Inferior parietal cortex (tissue), 1 donor: ENCODE results near the gene FOXP4.

Experiments used
- DNase-seq: peaks from one replicate; pipeline ENCODE4 v3.0.0-alpha.2; 2016; ENCODE audit errors: extremely low spot score

FOXP4 gene

DNA sequence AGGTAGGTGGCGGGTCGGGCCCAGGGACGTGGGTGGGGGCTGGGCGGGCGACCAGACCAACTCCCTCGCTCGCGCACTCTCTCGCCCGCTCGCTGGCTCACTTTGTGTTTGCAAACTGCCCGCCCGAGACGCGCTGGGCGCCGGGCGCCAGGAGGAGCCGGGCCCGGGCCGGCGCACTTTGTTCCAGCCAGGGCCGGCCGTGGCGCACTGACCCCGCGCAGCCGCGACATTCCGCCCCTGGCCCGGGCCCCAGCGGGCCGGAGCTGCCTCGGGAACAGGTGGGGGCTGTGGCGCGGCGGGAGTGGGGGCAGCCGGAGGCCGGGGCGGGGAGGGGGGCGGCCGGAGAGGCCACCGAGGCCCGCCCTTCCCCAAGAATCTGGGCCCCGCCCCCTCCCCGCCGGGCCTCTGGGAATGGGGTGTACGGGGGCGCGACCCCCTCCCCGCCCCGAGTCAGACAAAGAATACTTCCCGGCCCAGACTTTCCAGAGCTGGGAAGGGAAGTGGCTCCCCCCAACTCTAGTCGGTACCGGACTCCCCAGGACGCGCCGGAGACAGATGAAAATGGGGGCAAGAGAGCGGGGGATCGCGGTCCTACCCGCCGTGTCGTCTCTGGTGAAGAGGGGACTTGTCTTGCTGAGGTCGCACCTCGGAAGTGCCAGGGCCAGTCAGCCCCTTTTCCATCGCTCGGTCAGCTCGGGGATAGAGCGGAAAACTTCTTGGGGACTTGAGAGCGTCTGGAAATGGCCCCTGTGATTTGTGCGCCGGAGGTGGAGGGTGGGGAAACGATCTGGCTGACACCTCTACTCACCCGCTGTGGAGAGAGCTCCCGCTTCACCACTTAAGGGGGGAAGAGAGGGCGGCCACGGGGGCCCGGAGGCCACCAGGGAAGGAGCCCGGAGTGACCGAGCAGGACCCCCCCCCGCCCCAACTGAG, 951 bp downstream of the FOXP4 start:
- DNase-seq: no peak

DNA sequence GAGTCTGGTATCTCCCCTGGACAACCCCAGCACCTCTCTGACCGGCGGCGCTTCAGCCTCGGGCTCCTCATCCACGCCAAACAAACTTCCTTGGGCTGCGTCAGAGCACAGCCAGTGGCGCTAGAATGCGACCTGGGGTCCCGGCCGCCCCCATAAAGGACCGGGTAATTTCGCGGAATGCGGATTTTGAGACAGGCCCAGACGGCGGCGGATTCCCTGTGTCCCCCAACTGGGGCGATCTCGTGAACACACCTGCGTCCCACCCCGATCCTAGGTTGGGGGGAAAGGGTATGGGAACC, 1.6 kb downstream of the FOXP4 start:
- DNase-seq: no peak

DNA sequence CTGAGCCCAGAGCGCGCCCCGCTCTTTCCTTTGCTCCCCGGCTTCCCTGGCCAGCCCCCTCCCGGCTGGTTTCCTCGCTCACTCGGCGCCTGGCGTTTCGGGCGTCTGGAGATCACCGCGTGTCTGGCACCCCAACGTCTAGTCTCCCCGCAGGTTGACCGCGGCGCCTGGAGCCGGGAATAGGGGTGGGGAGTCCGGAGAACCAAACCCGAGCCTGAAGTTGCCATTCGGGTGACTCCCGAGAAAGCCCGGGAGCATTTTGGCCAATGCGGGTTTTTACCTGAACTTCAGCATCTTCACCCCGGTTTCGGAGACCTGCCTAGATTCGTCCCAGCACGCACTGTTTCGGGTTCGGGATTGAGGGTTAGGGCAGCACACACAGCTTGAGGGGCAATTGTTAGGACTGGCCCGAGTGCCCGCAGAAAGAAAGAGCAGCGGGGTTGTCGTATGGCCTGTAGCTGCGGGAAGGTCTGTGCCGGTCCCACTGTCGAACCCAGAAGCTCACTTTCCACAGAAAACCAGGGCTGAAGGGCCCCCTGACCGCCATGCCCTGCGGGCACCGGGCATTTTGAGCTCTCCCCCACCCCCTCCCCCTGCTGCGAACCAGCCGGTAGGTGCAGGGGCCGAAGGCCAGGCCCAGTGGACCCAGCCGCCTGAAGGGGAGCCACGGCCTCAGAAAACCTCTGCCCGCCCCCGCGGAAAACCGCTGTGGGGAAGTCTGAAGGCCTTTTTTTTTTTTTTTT, 2.1 kb downstream of the FOXP4 start:
- DNase-seq: no peak

DNA sequence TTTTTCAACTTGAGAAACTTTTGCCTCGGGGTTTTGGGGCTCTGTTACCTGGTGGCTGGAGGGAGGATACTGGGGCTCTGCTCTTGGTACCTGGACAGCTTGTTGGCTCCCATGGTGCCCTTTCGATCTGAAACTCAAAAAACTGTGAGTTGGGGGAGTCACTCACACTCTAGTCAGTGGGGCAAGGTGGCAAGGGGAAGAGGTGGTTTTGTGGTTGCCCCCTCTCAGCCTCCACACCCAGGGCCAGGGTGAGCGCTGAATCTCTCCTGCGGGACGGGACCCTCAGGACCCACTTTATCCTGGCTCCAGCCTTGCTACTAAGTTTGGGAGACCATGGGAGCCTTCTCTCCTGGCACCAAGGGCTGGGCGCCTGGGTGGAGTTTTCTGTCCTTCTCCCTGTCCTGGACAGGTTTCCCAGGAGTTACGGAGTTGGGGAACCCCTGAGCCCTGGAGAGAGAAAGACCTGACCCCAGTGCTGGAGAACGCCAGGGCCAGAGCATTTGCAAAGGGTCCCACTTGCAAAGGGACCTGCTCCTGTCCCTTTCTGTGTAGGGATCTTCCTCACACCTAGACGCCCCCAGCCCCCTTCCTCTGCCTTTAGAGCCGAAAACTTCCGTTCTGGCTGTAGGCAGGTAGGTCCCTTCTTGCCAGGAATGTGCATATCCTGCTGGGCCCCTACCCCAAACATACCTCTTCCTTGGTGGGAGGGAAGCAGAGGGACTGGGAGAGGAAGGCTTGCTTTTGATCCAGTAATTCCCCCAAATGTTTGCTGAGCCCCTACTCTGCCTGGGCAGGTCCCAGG, 2.9 kb downstream of the FOXP4 start:
- DNase-seq: no peak

DNA sequence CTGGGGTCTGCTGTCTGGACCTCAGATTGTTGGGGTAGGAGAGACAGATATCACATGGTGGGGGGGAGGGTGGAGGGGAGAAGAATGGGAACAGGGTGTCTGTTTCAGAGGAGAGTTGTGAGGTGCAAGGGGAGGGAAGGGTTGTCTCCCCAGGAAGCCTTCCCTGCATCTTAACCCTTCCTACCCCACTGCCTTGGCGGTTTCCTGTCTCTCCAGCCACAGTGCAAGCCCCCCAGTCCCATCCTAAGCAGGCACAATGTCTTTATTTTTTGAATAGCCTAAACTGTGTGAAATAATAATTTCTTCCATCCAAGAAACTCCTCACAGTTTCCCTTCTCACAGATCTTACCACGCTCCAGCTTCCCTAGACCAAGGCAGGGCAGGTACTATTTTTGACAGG, 3.5 kb downstream of the FOXP4 start:
- no peak for DNase-seq

DNA sequence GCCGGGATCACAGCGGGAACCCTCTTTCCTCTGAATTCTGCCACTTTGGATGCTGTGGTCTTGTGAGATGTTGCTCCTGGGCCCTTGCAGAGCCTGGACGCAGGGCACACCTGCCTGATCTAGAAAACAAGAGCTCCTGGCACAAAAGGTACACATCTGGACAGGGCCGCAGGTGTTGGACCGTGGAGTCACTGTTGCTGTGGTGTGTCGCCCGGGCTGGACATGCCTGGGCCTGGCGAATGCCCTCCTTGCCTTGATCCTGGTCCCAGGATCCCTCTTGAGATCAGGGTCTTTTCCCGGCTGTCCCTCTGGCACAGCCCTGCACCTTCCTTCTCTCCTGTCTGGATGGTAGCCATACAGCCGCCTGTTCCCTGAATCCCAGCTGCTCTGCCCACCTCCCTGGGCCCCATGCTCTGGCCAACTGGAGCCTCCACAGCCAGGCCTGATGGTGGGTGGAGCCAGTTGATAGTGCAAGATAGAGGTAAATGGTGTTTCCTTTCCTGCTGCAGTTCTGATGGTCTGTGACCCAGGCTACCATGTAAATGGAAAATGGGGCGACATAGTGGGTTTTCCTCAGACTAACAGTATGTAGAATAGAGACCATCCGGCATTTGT, 5.0 kb downstream of the FOXP4 start:
- DNase-seq: no peak

DNA sequence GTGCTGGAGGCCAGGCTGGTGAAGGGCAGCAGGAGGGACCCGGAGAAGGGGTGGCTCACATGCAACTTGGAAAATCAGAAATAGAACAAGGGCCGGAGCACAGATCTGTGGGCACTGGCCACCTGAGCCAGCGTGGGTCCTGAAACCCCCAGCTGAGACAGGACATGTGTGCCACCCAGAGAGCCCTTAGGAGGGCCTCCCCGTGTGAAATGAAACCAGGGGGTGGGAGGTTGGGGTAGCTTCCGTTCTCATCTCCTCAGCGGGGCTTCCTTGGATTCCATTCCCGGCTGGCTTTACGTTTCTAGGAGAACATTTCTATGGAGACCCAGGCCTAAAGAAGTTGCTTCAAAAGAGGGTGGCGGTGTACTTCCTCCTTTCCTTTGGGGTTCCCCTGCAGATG, 5.7 kb downstream of the FOXP4 start:
- no peak for DNase-seq

DNA sequence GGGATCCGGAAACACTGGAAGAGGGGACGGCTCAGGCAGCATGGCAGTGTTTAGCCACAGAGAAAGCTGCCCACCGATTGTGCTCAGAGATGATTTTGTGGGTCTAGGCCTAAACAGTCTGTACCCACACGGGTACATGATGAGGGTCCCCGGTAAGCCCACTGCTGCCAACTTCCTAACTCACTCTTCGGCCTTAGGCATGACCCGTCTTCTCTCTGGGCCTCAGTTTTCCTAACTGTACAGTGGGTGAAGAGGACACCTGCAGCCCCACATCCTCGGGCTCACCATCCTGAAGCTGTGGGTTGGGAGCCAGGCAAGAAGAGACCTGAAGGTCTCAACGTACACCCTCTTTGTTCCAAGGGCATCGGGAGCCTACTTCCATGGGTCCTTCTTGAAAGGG, 6.5 kb downstream of the FOXP4 start:
- no peak for DNase-seq

DNA sequence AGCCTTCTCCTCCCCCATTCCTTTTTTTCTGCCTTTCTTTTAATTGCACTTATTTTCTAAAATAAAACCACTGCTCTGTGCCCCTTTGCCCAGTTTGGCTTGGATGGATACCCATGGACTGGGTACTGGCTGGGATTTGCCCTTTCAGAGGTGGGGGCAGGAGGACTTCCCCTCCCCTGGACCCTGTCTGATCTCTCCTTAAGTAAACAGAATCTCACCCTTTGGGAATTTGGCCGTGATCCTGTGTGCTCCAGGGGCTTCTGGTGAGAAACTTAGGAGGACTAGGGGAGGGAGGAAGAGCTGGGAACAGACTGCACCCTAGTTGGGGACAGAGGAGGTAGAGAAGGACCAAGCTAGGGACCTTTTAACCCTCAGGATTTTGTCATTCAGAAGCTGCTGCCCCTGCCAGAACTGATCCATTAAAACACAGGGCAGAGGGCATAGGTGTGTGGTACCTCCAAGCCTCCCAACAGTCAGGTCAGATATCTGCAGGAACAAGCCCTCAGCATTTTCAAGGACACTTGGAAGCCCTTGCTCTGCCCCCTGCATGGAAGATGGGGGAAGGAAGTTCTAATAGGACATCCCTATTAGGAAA, 7.3 kb downstream of the FOXP4 start:
- no peak for DNase-seq

DNA sequence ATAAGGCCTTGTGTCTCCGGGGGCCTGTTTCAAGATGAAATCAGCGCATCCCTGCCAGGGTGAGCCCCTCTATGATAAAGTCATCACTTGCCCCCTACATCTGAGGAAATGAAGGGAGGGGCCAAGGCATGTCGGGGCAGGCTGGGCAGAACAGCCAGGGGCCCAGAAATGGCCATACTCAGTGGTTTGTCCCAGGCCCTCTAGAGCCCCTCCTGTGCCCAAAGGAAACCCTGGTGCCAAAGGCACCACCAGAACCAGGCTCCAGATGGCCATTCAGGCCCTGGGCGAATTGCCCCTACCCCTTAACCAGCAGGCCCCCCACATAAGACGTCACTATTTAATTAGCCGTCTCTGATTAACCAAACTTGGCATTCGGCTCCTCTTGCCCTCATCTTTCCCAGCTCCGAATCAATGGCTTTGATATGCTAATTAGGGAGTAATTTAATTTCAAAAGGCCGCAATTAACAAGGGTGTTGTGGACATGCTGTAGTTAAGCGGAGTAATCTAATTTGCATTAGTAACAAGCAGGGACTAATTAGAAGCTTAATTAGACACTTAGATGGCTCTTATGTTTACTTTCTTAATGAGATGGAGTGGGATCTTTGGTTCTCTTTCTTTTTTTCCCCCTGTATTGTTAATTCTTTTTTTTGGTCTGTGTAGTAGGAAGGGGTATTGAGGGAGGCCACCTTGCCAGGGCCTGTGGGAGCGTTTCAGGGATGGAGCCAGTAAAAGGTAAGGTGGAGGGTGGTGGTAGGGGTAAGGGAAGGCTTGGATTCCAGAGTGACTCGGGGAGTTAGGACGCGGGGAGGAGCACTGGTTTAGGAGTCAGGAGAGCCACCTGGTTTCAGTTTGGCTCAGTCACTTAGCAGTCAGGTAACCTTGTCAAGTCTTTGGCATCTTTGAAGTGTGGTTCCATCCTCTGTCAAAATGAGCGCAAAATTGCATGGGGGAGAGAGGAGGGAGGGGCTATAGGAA, 9.4 kb downstream of the FOXP4 start:
- no peak for DNase-seq

DNA sequence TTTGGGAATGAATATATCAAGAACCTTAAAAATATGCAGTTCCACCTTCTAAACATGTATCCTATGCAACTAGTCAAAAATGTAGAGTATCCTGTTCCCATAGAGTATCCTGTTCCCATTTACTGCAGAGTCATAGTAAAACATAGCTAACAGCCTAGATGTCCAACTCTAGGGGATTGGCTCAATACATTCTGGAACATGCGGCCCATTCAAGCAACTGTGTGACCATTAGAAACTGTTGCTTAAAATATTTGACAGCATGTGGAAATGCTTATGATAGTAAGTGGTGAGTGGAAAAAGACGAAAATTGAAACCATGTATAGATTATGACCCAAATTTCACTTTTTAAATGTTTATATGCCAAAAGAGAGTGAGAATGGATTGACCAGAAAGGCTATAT, 11.2 kb downstream of the FOXP4 start:
- no peak for DNase-seq

DNA sequence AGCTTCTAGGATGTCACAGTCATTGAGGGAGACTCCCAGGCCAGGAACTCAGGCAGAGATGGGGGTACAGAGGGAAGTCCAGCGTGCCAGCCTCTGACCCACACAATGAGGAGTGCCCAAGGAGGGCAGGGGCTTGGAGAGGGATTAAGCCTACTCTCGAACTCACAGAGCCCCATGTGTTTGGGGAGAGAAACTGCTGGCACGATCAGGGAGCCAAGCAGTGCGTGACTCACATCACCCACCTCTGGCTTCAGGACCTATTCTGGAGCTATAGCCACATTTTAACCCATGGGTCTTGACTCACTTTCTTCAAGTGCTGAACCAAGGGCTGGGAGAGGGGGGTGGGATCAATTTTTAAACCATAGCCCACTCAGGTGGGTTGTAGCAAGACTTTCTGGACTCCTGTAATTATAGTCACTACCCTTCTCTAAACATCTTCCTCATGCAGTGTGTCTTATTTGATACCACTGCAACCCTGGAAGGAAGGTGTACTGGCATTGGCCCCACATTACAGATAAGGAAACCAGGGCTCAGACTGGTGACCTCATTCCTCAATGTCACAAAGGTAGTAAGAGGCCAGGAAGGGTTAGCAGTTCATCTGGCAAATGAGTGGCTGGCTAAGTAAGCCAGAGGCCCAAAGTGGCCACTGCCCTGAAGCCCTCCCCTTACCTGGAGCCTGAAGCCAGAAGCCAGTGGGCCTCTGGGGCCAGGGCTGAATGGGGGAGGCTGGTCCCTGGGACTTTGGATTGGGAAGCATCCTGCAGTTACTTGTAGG, 12.0 kb downstream of the FOXP4 start:
- no peak for DNase-seq

DNA sequence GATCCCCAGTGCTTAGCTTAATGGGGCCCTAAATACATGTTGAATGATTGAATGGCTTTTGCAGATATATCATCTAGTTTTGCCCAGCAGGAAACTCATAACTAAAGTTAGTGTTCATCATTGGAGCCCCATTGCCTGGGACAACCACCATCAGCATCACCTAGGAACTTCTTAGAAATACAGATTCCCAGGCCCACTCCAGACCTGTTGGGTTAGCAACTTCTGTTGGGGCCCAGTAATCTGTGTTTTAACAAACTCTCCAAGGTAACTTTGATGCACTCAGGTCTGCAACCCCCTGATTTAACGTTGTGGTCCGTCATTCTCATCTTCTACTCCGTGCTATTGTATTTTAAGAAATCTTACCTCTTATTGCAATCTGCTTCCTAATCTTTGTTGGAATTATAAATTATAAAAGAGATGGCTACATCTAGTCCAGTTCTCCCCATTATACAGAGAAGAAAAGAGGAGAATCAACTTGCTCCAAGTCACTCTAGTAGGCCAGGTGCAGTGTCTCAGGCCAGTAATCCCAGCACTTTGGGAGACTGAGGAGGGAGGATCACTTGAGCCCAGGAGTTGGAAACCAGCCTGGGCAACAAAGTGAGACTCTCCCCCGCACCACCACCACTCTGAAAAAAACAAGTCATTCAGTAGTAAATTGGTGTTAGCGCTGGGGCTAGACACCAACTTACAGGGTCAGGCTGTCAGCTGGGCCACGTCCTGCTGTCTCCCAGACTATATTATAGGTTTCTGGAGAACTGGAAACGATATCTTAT, 13.7 kb downstream of the FOXP4 start:
- DNase-seq: no peak

DNA sequence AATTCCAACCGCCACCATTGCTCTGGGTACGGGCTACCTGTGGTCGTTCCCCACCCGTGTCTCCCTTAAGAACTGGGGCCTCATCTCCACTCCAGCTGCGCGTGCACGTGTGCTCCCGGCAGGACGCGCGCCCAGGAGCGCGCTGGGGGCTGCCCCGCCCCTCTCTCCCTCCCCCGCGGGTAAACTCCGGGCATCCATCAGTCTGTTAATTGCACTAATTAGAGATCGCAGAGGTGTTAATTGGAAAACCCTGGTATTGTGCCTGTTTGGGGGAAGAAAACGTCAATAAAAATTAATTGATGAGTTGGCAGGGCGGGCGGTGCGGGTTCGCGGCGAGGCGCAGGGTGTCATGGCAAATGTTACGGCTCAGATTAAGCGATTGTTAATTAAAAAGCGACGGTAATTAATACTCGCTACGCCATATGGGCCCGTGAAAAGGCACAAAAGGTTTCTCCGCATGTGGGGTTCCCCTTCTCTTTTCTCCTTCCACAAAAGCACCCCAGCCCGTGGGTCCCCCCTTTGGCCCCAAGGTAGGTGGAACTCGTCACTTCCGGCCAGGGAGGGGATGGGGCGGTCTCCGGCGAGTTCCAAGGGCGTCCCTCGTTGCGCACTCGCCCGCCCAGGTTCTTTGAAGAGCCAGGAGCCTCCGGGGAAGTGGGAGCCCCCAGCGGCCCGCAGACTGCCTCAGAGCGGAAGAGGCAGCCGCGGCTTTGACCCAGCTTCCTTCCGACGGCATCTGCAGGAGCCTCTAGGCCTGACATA, 14.4 kb downstream of the FOXP4 start:
- DNase-seq: no peak

DNA sequence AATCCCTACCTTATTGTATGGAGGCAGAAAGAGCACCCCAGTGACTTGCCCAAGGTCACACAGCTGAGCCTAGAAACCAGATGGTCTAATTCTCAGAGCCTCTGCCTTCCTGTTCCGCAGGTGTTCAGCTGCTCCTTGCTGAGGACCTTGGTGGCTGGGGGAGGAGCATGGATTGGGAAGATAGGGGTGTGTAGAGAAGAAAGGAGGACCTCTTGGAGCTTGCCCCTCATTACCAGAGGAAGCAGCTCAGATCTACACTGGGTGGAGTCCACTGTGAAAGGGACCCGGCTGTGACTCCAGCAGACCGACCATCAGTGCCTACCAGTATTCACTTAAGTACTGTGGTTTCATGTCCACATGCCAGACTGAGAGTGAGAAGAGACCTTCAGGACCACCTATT, 15.2 kb downstream of the FOXP4 start:
- no peak for DNase-seq

DNA sequence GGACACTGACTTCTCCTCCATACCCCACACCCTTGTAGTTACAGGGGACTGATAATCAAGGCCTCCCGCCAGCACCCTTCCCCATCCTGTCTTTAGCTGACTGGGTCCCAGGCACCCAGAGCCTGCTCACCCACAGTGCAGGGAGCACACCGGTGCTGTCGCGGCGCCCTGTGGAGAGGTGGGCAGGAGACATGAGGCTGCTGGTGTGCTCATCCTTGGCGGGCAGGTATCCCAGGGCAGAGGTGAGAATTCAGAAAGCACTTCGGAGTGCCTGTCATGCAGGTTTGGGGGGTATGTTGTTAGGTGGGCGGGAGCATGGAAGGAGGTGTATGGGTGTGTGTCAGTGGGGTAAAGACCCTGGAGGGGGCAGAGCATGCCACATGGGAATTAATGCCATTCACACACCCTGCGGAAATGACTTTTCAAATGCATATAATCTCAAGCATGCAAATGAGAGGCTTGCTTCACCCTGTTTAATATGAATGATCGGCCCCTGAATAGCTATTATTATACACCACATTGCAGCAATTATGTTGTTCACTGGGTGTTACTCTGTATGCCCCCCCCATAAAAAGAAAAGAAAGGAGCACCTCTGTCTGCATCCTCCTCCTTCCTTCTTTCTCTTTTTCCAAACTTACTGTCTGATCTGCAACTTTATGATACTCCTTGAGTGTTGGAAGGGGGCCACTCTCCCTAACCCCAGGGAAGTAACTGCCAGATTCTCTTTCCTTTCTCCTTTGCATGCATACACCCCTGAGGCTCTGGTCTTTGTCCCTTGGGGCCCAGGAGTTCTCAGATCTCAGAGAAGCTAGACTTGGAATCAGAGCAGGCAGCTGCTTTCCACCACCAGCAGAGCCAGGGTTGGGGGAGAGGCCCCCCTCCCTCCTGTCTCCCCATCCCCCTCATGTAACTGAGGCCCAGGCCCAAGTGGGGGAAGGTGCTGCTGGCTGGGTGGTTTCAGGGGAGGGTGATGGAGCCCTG, 16.0 kb downstream of the FOXP4 start:
- DNase-seq: no peak
